HG03060 (cell line): ENCODE measurements around the gene UQCR11.

Source experiments
- ATAC-seq: cut with Tn5 transposase; IDR thresholded peaks from one replicate; pipeline ENCODE4 v1.9.1; 2021; ENCODE audit warnings: low read depth, moderate number of reproducible peaks; ENCODE audit not compliant: unreplicated experiment

UQCR11 gene

GRCh38 chr19:1549332-1549945 lies 55.8 kb downstream of the UQCR11 start:
- no peak for ATAC-seq
